ENCODE measurements around the gene CELA3A.
"Not testable (repeated sequence)": the region's sequence is repeated elsewhere in the genome, so short reads cannot be mapped to it uniquely, and the experiment has no call there.

DNA sequence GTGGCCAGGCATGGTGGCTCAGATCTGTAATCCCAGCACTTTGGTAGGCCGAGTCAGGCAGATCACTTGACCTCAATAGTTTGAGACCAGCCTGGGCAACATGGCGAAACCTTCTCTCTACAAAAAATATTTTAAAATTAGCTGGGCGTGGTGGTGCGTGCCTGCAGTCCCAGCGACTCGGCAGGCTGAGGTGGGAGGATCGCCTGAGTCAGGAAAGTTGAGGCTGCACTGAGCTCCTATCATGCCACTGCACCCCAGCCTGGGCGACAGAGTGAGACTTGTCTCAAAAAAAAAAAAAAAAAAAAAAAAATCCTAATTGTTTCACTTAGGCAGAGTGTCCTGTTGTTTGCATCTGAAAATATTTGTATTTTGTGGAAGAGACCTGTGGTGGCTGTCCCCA, 6.7 kb upstream of the CELA3A start:
- not testable (repeated sequence) for TF ChIP-seq CTCF, POLR2A (IDR thresholded peaks at IDR 0.05)
